Measurements from ENCODE around the gene MAD2L1BP.
"Not testable (repeated sequence)": the region's sequence is repeated elsewhere in the genome, so short reads cannot be mapped to it uniquely, and the experiment has no call there.

MAD2L1BP gene

DNA sequence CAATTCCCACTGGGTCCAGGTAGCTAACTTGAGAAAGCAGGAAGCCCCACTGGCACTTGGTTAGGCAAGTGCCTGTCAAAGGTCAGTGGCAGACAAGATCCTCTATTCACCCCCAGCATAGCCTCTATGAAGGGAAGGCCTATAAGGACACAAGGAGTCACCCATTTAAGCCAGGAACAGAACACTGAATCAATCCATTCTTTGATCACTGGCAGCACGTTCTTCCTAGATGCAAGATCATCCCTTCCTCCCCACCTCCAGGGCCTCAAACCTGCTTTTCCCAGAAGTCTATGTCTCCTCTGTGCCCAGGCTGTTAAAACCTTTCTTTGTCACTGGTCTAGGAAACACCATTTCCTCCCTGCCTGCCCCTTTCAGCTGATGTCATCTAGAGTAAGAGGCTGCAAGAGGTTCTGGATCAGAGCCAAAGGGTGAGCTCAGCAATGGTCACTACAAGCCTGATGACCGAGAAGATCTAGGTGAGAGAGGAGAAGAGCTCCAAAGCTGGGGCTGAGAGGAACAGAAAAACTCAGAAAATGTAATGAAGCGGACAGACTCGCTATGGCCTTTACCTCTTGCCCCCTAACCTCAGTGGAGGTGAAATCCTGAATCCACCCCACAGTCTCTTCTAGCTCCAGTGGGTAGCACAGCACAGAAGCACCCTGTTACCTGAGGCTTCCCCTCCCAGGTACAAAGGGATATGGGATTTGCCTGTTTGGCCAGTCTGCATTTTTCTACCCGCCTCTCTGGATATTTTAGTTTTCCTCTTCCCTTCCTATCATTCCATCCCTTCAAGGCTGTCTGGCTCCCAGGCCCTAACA is 8.4 kb upstream of the MAD2L1BP start:
- DNase-seq: no peak

- DNase-seq: peak; percentile 42
These were observed 7.1 kb upstream of the MAD2L1BP start for GRCh38 chr6:43628393-43629103.

GRCh38 chr6:43629104-43629504 is 6.5 kb upstream of the MAD2L1BP start, which contains the start of gene GTPBP2:
Gene GTPBP2, minus strand, starts transcription at chr6:43629264. Its CDS starts 102 bp downstream, at chr6:43629162.
- peak; percentile 94 for DNase-seq

- DNase-seq: peak; percentile 84
These were observed 5.9 kb upstream of the MAD2L1BP start for GRCh38 chr6:43629505-43630300.

GRCh38 chr6:43630980-43631619 is 4.5 kb upstream of the MAD2L1BP start:
- DNase-seq: no peak

GRCh38 chr6:43633002-43633401 is 2.6 kb upstream of the MAD2L1BP start:
- not testable (repeated sequence) for DNase-seq

GRCh38 chr6:43634702-43635303 is 837 bp upstream of the MAD2L1BP start:
- DNase-seq: no peak

DNA sequence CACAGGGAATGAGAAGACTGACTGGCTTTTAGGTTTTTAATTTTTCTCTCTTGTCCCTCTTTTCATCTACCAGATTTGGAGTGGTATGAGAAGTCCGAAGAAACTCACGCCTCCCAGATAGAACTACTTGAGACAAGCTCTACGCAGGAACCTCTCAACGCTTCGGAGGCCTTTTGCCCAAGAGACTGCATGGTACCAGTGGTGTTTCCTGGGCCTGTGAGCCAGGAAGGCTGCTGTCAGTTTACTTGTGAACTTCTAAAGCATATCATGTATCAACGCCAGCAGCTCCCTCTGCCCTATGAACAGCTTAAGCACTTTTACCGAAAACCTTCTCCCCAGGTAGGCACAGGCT is 644 bp downstream of the MAD2L1BP start:
- peak; percentile 3 for DNase-seq

DNA sequence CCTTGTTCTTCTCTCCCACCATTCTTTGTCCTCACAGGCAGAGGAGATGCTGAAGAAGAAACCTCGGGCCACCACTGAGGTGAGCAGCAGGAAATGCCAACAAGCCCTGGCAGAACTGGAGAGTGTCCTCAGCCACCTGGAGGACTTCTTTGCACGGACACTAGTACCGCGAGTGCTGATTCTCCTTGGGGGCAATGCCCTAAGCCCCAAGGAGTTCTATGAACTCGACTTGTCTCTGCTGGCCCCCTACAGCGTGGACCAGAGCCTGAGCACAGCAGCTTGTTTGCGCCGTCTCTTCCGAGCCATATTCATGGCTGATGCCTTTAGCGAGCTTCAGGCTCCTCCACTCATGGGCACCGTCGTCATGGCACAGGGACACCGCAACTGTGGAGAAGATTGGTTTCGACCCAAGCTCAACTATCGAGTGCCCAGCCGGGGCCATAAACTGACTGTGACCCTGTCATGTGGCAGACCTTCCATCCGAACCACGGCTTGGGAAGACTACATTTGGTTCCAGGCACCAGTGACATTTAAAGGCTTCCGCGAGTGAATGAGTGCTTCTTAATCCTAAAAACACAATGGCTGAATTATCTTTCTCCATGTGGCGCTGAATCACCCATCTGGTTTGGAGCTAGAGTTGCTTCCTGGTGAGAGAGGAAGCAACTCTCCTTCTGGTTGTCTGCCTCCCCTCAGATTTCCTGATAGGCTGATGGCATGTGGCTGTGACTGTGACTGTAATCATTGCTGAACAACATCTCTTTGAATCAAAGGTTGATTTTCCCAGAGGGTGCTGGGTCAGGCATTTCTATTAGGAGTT is 4.6 kb downstream of the MAD2L1BP start:
- no peak for DNase-seq

GRCh38 chr6:43644940-43645612 is 9.4 kb downstream of the MAD2L1BP start, which contains the start of gene RSPH9:
Gene RSPH9, plus strand, starts transcription at chr6:43645036. Its CDS starts 63 bp downstream, at chr6:43645099.
- peak; percentile 58 for DNase-seq

DNA sequence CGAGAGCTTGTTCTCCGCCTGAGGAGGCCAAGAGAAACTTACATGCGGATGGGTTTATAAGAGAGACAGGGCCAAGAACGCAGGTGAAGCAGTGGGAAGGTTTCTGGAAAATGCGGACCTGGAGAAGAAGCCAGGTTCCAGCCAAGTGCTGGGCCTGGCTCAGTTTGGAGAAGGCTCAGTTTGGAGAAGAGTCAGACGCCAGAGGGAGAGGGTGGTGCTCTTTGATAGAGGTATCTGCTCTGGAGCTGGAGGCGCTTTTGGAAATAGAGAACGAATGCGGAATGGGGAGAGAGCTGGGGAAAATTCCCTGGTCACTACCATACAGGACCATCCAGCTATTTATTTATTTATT is 9.9 kb downstream of the MAD2L1BP start:
- no peak for DNase-seq

DNA sequence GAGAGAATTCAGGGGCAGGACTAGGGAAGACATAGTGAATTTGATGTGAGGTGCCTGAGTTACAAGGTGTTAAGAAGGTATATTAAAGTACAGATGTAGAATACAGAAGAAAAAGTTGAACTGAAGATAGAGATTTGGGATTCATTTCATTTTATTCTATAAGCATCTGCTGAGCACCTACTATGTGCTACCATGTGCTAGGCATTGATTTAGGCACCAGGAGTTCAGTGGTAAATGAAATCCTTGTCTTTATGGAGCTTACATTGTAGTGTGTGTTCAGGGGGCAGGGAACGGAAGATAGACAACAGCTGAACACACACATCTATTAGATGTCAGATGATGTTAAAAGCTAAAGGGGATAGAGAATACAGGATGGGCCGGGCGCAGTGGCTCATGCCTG is 12.0 kb downstream of the MAD2L1BP start:
- no peak for DNase-seq

DNA sequence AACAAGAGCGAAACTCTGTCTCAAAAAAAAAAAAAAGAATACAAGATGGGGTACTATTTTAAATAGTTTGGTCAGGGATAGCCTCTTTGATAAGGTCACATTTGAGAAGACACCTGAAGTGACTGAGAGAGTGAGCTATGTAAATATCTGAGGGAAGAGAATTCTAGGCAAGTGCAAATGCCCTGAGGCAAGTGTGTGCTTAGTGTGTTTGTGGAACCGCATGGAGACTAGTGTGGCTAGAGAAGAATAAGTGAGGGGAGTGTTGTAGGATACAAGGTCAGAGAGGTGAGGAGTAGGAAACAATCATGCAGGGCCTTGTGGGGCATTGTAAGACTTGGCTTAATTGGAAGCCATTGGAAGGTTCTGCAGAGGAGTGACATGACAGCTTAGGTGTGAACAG is 12.6 kb downstream of the MAD2L1BP start:
- no peak for DNase-seq

- not testable (repeated sequence) for DNase-seq
These were observed 17.2 kb downstream of the MAD2L1BP start for GRCh38 chr6:43652822-43653221.

GRCh38 chr6:43657221-43657802 is 21.7 kb downstream of the MAD2L1BP start:
- DNase-seq: no peak

- DNase-seq: no peak
These were observed 22.5 kb downstream of the MAD2L1BP start for GRCh38 chr6:43658161-43658560.

GRCh38 chr6:43662948-43663347 is 27.3 kb downstream of the MAD2L1BP start:
- DNase-seq: not testable (repeated sequence)

- DNase-seq: no peak
These were observed 29.7 kb downstream of the MAD2L1BP start for GRCh38 chr6:43665376-43665775.

DNA sequence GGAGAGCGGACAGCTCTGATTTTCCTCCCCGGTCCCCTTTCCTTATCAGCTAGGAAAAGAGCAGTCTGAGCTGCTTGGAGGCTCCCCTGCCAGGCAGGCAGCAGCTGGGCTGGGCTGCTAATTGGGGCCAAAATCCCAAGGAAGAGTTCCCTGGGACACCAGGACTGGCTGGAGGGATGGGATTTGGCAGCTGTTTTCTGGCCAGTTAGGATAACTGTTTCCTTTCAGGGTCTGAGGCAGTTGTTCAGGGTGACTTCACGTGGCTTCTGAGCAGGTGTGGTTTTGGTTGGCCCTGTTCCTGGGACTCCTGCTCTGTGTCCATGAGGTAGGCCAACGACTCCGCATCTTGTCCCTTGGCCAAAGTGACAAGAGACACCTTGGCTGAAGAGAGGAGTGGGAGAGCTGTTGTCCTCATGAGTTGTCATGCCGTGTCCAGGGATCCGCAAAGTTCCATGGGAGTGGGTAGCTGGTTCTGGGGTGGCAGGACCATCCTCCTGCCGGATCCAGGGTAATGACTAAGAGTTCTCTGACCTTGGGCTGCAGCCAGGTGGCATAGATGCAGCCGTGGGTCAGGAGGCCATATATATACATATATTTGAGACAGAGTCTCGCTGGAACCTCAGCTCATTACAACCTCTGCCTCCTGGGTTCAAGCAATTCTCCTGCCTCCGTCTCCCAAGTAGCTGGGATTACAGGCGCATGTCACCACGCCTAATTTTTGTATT is 30.7 kb downstream of the MAD2L1BP start:
- no peak for DNase-seq
